ENCODE measurements around the gene HOOK2. TPM values are rescaled to one million over a fixed set of nuclear protein-coding genes. Genes with fewer than 3 reads are reported as not detected.

The HOOK2 gene
- total and polyA plus RNA-seq, 2 of the 13 experiments (the other 11 are each of a cell fraction or from before 2014, with no cell fraction given), result 9.2 to 12.9 TPM

DNA sequence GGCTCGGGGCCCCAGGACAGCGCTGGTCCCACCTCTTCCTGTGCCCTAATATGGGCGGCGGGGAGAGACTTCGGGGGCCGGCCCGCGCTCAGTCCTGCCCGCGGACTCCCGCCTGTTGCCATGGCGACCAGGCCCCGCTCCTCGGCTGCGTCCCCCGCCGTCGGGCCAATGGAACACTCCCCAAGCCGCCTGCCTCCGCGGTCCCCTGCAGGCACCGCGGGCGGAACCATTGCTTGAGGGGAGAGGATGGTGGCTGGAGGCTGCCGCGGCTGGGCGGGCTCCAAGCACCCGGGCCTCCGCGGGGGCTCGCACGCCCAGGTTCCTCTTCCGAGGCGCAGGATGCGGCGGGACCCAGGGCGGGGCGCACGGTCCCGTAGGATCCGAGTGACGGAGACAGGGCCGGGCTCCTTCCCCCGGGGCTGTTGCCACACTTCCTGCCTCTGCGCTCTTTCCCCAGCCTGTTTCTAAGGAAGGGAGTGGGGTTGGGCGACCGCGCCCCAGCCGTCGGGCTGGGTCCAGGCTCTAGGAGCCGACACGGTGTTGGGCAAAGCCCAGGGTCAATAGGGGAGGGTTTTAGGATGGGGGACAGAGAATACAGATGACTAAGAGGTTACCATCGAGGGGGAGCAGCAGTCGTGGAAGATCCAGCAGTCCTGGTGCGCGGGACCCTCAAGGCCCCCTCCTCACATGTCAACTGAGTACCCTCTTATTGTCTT, 14.7 kb upstream of the HOOK2 start (continued):
- TF ChIP-seq ZBTB40 (IDR thresholded peaks at IDR 0.05), result no peak
- TF ChIP-seq ZBTB40 (CRISPR knock-in tag; IDR thresholded peaks at IDR 0.05), result 0 out of 2 replicates have a peak, but pooled peaks have one; percentile 49
- no peak for TF ChIP-seq MBD4 (IDR thresholded peaks at IDR 0.05; ENCODE audit: borderline replicate concordance, low read length)
- no peak for TF ChIP-seq EED (CRISPR knock-in tag; IDR thresholded peaks at IDR 0.05)
- peak; percentile 91 for TF ChIP-seq BHLHE40 (IDR thresholded peaks at IDR 0.05; ENCODE audit: low read length)
- peak; percentile 82 for TF ChIP-seq ARID4A (CRISPR knock-in tag; IDR thresholded peaks at IDR 0.05; ENCODE audit: borderline replicate concordance)
- peak; percentile 62; the same call in 1 of the 2 replicates for TF ChIP-seq ZKSCAN8 (CRISPR knock-in tag; IDR thresholded peaks at IDR 0.05; ENCODE audit: borderline replicate concordance)
- TF ChIP-seq KLF12 (CRISPR knock-in tag; IDR thresholded peaks at IDR 0.05; ENCODE audit: borderline replicate concordance), result no peak
- TF ChIP-seq ZNF598 (CRISPR knock-in tag; IDR thresholded peaks at IDR 0.05; ENCODE audit: borderline replicate concordance), result no peak

All from HepG2 (cell line).